Activated T-cell treated with anti-CD3 and anti-CD28 coated beads, Interleukin-2, amount 50 U/mL, for 1 hour (primary cell): ENCODE results near the gene CAPN15.

Experiments
- DNase-seq: peaks from one replicate; pipeline ENCODE4 v3.0.0-alpha.2; 2020

The CAPN15 gene

DNA sequence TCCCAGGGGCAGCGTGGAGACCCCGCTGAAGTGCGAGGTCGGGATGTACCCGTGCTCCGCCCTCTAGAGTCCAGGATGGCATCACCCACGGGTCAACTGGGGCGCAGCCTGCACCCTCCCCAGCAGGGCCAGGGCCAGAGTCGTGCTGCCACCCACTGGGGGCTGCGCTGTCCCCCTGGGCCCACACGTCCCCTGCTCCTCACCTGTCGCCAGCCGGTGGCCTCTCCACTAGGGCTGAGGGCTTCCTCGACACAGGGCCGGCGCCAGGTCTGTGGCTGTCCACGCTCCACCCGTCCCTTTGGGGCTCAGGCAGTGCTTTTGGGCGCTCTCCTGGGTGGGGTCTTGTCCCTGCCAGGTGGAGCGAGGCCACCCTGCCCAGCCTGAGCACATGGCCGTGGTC is 21.1 kb downstream of the CAPN15 start:
- no peak for DNase-seq

DNA sequence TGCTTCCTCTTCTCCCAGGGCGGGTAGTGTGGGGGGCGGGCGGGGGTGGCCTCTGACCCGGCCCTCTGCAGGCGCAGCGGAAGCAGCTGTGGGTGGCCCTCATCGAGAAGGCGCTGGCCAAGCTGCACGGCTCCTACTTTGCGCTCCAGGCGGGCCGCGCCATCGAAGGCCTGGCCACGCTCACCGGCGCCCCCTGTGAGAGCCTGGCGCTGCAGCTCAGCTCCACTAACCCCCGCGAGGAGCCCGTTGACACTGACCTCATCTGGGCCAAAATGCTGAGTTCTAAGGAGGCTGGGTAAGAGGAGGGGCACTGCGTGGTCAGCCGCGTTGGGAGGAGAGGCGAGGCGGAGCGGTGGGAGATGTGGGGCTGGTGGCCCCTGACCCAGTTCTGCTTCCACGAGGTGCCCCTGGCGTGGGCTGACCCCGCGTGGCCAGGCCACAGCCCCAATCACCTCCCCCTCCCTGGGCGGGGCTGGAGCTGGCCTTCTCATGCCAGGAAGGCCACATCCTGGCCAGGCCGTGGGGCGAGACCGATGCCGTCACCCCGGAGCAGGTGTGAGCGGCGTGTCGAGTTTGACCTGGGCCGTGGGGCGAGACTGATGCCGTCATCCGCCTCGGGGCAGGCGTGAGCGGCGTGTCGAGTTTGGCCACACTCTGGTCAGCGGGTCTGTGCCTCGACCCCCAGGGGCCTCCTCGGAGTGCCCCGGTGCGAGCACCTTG is 22.2 kb downstream of the CAPN15 start:
- DNase-seq = no peak

DNA sequence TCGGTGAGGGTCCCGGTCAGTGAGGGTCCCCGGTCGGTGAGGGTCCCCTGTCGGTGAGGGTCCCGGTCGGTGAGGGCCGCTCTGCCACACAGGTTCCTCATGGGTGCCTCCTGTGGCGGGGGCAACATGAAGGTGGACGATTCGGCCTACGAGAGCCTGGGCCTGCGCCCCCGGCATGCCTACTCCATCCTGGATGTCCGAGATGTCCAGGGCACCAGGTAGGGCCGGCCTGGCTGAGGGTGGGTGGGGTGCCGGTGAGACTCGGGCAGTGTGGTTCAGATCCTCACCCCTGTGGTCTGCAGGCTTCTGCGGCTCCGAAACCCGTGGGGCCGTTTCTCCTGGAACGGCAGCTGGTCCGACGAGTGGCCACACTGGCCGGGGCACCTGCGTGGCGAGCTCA is 23.7 kb downstream of the CAPN15 start:
- no peak for DNase-seq

DNA sequence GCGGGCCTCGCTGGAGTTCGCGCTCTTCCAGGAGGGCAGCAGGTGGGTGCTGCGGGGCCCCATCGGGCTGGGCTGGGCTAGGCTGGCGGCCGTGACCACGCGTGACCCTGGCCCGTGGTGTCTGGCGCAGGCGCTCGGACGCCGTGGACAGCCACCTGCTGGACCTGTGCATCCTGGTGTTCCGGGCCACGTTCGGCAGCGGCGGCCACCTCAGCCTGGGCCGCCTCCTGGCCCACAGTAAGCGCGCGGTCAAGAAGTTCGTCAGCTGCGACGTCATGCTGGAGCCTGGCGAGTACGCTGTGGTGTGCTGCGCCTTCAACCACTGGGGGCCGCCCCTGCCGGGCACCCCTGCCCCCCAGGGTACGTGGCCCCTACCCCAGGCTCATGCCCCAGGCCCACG is 24.7 kb downstream of the CAPN15 start:
- no peak for DNase-seq

DNA sequence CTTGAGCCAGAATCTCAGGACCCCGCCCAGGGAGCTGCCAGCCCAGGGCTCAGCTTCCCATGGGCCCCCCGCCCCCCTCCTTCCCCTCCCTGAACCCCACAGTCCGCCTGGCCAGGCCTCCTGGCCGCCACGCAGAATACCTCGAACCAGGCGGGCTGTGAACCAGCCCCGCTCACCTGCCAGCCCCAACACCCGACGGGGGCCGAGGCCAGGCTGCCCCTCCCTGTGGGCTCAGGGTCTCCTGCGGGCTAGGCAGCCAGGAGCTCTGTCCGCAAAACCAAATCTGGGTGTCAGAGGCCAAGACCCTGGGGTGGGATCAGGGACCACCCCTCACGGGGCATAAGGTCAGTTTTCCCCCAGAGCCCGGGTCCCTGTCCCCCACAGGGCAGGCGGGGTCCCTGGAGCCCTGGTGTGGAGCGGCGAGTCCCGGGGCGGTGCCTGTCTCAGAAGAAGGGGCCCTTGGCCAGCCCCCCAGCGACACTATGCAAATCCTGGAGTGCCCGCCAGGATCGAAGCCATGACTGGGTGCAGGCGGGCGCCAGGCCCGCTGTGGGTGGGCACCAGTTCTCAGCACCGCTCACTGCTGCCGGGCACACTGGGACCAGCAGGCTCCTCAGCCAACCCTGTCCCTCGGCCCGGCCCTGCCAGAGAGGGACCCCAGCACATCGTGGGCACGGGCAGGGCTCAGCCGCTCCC is 26.2 kb downstream of the CAPN15 start:
- DNase-seq = no peak

DNA sequence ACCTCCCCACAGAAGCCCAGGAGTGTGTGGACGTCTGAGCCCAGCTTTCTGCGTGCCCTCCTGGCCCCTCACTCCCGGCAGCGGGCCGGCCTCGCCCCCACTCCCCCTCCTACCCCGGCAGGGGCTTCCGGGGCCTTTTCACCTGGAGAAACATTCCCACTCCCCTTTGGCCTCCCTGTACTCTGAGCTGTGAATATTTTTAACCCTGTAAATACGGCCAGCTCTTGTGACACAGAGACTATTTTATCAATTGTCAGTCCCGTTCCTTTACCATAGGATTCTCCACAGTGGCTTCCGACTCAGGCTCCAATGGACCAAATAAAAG is 26.7 kb downstream of the CAPN15 start:
- no peak for DNase-seq

DNA sequence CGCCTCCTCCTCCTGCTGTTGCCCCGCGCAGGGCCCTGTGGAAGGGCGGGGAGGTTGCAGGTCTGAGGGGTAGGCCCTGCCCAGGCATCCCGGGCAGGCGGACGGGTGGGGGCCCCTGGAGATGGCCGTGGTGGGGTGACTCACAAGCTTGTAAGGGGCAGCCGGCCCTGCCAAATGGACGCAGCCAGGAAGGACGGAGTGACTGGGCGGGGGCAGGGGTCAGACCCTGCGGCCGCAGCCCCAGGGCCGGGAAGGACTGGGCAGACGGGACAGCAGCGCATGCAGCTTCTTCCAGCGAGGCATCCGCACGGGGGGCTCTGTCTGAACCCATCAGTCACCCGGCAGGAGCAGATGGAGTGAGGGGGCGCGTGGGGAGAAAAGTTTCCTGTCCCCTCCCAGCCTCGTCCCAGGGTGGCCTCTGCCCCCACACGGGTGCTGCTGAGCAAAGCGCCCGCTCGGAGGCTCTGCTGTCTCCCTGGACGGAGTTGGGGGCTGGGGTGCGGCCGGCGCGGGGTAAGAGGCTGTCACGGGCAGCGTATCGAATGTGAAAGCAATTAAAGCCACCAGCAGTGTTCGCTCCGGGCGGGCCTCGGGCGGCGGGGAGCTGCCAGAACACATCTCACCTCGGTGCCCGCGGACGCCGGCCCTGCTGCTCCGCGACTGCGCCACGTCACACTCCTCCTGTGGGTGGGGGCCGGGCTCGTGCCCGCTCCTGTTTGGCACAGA is 27.3 kb downstream of the CAPN15 start:
- no peak for DNase-seq

DNA sequence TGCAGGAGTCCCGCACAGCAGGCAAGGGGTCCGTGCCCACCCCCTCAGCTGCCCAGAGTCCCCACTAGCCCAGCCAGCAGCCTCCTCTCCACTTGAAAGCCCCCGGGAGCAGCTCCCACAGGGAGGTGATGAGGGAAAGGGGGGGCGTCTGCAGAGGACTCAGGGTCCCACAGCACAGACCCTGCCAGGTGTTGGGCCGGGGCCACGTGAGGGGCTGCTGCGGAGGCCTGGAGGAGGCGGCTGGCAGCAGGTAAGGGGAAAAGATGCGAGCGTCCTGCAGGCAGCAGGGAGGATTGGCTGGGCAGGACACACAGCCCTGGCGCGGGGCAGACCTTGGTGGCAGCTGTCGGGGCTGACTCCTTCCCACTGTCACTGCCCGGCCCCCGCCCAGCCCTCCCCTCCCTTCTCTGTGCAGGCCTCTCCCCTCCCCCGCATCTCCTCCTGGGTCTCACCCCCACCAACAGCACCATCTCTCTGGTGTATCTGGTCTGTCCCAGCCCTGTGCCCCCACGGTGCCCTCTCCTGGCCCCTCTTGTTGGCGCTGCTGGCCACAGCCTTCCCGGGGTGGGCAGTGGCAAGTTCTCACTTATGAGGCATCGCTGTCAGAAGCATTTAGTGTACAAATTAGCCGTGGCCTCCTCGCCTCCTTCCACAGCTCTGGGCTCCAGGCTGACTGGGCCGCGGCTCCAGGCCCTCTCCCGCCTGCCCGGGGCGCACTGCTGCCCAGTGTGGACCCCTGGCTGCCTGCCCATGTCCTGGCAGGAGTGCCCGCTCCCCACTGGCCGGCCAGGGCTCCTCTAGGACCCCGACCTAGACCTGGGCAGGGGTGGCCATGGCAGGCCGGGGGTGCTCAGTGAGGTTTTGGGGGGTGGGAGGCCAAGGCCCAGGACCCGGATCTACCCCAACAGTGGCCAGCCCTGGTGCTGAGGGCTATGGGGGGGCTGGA is 28.3 kb downstream of the CAPN15 start:
- DNase-seq = no peak

DNA sequence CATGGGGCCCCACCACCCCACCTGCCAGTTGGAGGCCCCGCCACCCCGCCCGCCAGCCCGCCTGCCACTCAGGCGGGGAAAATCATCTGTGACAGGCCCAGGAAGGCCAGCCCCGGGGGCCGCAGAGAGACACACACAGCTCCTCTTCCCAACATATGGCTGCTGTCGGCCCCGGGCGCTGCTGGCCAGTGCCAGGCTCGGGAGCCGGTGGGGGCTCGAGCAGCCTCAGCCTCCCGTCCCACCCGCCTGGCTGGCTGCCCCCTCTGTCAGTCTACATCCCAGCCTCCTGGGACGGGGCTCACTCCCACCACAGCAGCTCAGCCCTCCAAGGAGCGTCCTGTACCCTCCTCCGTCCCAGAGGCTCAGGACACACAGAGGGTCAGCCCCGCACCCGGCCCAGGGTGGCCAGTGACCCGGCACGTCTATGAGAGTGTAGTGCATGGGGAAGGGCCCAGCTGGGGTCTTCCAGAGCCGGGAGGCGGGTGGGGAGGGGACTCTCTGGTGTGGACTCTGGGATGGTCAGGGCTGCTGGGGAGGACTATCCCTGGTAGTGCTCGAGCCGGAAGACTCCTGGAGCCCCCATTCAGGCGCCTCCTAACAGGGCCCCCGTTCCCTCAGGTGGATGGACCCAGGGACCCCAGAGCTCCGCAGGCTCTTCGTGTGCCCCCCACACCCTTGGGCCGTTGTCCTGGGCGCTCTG is 29.1 kb downstream of the CAPN15 start:
- no peak for DNase-seq

DNA sequence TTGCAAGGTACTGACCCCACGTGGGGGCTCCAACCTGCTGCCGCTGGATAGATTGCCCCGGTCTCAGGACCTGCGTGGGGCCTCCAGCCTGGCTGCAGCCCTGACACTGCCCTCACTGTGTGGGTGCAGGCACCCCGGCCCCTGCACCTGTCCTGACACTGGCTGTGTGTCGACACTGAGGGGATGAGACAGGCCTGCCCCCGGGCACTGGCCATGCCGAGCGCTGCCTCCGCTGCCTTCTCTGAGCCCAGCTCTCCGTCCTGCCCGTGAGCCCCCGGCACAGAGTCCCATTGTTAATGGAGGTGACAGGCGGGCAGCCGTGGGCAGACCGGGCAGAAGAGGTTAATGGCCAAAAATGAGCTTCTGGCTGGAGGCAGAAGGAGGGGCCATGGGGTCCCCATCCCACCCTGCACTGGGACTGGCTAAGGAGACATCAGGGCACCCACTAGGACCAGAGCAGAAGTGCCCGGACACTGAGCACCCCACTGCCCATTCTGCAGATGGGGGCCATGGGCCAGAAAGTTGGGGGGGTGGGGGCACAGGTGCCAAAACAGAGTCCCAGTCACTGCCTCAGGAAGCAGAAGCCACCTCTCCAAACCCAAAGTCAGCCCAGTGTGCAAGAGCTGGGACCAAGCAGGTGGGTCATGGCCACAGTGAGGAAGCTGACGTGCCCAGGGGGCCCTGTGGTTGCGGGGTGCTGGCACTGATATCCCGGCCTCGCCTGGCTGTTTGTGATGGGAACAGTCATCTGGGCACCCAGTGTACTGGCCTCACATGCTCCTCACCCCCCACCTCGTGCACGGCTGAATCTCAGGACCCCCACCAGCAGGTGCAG is 30.2 kb downstream of the CAPN15 start:
- no peak for DNase-seq

DNA sequence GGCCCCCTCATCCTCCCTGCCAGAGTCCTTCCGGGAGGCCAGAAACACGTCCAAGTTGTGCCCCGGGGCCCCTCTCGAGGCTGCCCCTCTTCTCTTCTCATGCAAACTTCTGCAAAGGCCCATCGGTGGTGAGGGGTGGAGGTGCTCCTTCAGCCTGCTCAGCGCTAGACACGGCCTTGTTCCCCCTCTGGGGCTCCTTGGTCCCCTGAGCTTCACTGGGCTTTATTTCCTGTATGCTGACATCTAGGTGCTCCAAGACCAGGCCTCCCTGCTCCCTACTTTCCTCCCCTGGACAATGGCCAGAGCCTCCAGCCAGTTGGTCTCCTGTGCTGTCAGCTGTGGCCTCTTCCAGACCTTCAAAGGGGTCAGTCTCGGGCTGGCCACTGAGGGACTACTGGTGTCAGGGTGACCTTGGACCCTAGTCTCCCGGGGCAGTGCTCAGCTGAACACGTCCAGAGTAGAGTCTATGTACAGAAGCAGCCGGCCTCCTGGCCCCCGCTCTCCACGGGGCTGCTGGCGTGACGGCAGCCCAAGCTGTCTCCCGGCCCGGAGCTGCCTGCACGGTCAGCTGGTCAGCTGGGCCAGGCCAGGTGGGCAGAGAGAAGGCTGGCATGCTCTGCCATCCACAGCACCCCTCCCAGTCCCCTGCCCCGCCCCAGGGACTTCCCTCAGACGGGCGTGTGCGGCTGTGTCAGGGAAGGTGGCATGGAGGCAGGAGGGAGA is 30.9 kb downstream of the CAPN15 start:
- DNase-seq = no peak

DNA sequence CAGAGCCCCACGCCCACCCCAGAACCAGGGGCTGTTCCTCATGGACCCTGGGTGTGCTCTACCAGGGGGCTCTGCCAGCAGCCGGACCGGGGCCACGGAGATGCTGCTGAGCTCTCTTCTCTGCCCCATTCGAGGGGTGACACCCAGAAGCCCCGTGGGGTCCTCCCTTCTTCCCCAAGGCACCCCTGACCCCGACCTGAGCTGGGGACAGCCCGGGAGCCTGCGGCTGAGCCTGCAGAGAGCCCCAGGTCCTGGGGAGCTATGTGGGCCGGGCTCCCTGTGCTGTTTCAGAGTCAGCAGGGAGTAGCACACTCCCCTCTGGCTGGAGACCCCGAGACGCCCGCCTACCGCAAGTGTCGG is 31.5 kb downstream of the CAPN15 start:
- DNase-seq = no peak

DNA sequence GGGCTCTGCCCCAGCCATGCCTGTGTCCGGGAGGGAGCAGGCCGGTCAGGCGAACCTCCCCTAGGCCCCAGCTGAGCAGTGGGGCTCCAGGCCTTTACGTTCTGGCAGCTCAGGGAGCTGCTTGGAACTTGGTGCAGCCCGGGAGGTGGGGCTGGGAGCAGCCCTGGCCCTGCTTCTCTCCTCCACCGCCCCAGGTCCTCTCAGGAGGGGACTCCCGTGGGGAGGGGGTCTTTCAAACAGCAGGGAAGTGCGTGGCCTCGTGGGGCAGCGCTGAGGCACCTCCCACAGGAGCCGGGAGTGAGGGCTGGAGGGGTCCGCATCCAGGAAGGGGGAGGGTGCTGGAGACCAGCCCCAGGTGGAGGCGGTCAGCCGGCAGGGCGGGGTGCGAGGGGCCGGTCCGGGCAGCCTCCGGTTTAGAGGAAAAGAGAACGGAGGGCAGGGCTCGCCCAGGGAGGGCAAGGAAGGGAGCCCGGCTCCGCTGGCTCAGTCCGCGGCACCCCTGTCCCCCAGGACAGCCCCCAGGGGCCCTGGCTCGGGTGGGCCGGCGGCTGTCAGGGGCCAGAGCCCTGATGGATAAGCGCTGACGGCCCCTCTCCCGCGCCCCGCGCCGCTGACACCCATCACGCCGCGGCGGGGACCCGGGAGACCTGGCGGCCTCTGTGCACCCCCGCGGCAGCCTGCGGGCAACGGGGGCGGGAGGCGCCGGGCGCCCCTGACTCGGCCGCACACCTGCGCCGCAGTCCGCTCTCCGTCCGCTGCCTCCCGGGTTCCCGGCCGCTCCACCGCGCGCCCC is 32.1 kb downstream of the CAPN15 start:
- DNase-seq = no peak

DNA sequence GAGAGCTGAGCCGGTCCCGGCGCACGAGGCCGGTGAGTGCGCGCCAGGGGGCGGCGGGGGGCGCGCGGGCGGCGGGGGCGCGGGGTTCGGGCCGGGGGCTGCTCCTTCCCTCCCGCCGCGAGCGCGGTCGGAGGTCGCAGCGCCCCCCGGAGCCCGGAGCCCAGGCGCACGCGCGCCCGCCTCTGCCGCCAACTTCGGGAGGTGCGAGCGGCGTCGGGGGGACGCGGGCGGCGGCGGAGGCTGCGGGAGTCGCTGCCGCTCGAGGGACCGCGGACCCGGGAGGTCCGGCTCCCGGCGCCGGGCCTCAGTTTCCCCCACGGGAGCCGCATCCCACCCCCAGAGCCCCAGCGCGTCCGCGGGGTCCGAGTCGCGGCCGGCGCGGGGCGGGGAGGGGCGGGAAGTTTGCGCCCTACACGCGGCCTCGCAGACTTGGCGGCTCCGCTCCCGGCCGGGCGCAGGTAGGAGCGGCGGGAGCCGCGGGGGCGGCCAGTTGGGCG is 32.7 kb downstream of the CAPN15 start, which contains the start of gene PRR35:
PRR35 (plus strand) TSS at position 191 of the 497 bp plus-strand sequence. CDS start 2,901 bp downstream, outside the sequence.
- no peak for DNase-seq

DNA sequence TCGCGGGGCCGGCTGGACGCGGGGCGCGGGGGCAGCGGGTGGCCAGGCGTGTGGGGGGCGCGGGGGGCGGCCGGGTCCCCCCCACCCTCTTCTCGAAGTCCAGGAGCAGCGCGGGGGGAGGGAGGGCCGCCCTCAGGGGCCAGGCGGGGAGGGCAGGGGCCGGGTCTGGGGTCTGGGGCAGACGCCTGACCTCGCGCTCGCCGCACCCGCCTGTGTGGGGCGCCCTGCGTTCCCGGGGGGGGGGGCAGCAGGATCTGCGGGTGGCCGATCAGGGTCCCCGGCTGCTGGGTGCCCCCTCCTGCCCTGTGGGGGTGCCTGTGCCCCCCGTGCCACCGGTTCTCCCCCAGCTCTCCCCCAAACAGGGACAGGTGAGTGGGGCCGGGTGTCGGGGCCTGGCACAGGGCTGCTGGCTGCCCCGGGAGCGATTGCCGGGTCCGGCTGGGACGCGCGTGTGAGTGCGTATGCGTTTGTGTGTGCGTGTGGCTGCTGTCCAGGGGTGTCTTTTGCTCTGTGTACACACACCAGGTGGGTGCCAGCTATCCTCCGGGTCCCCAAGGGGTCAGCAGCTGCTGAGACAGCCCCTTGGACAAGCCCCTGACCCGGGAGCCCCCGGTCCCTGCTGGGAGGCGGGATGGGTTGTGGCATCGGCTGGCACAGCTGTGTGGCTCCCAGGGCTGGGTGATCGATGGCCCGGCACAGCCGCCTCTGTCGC is 33.3 kb downstream of the CAPN15 start:
- no peak for DNase-seq

DNA sequence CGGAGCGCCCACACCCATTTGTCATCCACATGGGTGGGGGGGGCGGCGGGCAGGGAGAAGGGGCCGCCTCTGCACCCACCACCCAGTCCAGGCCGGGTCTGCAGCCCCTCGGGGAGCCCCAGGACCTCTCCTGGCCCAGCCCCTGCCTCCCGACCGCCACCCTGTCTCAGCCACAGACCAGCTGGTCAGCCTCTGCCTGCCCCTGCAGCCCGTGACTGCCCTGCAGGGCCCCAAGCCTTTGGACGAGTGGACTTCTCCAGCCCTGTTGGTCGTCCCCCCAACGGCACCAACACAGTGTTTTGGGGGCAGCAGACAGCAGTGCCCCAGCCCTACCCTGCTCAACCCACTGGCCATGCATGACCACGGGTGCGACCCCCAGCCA is 33.9 kb downstream of the CAPN15 start:
- no peak for DNase-seq

DNA sequence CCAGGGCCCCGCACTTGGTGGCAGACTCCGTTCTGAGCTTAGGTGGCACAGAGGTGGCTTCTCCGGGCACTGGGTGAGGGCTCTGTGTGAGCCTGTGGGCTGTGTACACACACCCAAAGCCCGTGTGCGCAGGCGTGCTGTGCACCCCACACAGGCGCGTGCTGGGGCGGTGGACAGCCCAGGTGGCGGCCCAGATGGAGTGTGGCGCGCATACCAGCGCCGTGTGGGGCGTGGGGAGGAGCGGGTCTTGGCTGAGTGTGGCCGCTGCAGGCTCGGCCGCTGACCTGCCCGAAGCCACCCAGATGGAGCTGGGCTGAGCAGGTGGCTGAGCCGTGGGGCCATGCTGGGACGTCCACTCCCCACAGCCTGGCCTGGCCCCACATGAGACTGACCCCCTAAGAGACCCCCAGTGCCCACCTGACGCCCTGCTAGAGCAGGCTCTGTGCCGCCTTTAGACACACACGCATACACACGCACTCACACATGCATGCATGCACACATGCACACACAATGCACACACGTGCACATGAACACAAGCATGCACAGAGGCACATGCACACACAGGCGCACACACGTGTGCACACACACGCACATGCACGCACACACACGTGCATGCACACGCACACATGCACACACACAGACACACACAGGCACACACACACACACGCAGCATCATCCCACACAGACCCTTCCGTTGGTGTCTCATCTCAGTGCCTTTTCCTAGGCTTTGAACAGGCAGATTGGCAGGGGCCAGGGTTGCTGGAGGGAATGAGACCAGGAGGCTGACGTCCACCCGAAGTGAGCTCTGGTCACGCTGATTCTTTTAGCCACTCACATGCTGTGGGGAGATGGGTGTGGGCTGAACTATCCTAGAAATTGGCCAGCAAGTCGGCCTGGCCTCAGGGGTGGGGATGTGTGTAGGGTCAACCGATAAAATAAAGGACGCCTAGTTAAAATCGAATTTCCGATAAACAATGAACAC is 34.7 kb downstream of the CAPN15 start:
- DNase-seq = no peak
